Measurements from ENCODE around the gene BCAS1.

Gene BCAS1

GRCh38 chr20:53942973-53943372 lies 127.4 kb downstream of the BCAS1 start:
- TF ChIP-seq EZH2 (IDR thresholded peaks at IDR 0.05; ENCODE audit: borderline replicate concordance, low read depth, low read length, severe bottlenecking) (no peak), CTCF (IDR thresholded peaks at IDR 0.05; ENCODE audit: borderline replicate concordance, extremely low read depth, low read length, poor library complexity, severe bottlenecking) (no peak)
- ATAC-seq (ENCODE audit: insufficient read depth, low read depth) (no peak), DNase-seq (no peak)
- H2AFZ ChIP-seq (ENCODE audit: low read depth, low read length), result no peak overlapping the region
- no peaks in the 10 kb centered on the region for H3K9me3 ChIP-seq (ENCODE audit: insufficient read depth, low read length, severe bottlenecking)
- H3K27me3 ChIP-seq (ENCODE audit: insufficient read depth, low read length, poor library complexity), result no peaks in the 10 kb centered on the region
- H3K4me1 ChIP-seq (ENCODE audit: insufficient read depth, low read length), result no peaks in the 10 kb centered on the region
- no peaks in the 10 kb centered on the region for H3K36me3 ChIP-seq (ENCODE audit: insufficient read depth, low read length)
- no peak overlapping the region for H3K9ac ChIP-seq (ENCODE audit: low read depth, low read length)
- no peaks in the 10 kb centered on the region for H3K79me2 ChIP-seq (ENCODE audit: insufficient read depth, low read length)
- H3K27ac ChIP-seq (ENCODE audit: low read length), result no peak overlapping the region
- H3K4me2 ChIP-seq (ENCODE audit: insufficient read depth, low read length), result no peak overlapping the region
- H3K4me3 ChIP-seq (ENCODE audit: low read depth in 1 of 2, low read length in 2 of 2), result no peak overlapping the region
- H4K20me1 ChIP-seq (ENCODE audit: insufficient read depth, low read length), result no peaks in the 10 kb centered on the region

- Histone ChIP-seq H3K9me3 (ENCODE audit: insufficient read depth, low read length, severe bottlenecking) (no peaks in the 10 kb centered on the region), H3K9ac (ENCODE audit: low read depth, low read length) (no peak overlapping the region), H3K4me2 (ENCODE audit: insufficient read depth, low read length) (no peak overlapping the region), H3K27me3 (ENCODE audit: insufficient read depth, low read length, poor library complexity) (no peaks in the 10 kb centered on the region), H3K27ac (ENCODE audit: low read length) (no peak overlapping the region), H2AFZ (ENCODE audit: low read depth, low read length) (no peak overlapping the region), H3K4me1 (ENCODE audit: insufficient read depth, low read length) (no peaks in the 10 kb centered on the region), H3K36me3 (ENCODE audit: insufficient read depth, low read length) (no peaks in the 10 kb centered on the region), H3K79me2 (ENCODE audit: insufficient read depth, low read length) (no peaks in the 10 kb centered on the region), H3K4me3 (ENCODE audit: low read depth in 1 of 2, low read length in 2 of 2) (no peak overlapping the region), H4K20me1 (ENCODE audit: insufficient read depth, low read length) (no peaks in the 10 kb centered on the region)
- TF ChIP-seq EZH2 (IDR thresholded peaks at IDR 0.05; ENCODE audit: borderline replicate concordance, low read depth, low read length, severe bottlenecking) (no peak), CTCF (IDR thresholded peaks at IDR 0.05; ENCODE audit: borderline replicate concordance, extremely low read depth, low read length, poor library complexity, severe bottlenecking) (no peak)
- DNase-seq (no peak), ATAC-seq (ENCODE audit: insufficient read depth, low read depth) (no peak)
These were observed 128.0 kb downstream of the BCAS1 start for GRCh38 chr20:53942472-53942816.

- Histone ChIP-seq H3K4me1 (ENCODE audit: insufficient read depth, low read length) (no peaks in the 10 kb centered on the region), H3K9ac (ENCODE audit: low read depth, low read length) (no peak overlapping the region), H2AFZ (ENCODE audit: low read depth, low read length) (no peak overlapping the region), H3K79me2 (ENCODE audit: insufficient read depth, low read length) (no peaks in the 10 kb centered on the region), H3K9me3 (ENCODE audit: insufficient read depth, low read length, severe bottlenecking) (no peaks in the 10 kb centered on the region), H3K36me3 (ENCODE audit: insufficient read depth, low read length) (no peaks in the 10 kb centered on the region), H3K27me3 (ENCODE audit: insufficient read depth, low read length, poor library complexity) (no peaks in the 10 kb centered on the region), H4K20me1 (ENCODE audit: insufficient read depth, low read length) (no peaks in the 10 kb centered on the region), H3K4me2 (ENCODE audit: insufficient read depth, low read length) (no peak overlapping the region), H3K4me3 (ENCODE audit: low read depth in 1 of 2, low read length in 2 of 2) (no peak overlapping the region), H3K27ac (ENCODE audit: low read length) (no peak overlapping the region)
- TF ChIP-seq CTCF (IDR thresholded peaks at IDR 0.05; ENCODE audit: borderline replicate concordance, extremely low read depth, low read length, poor library complexity, severe bottlenecking) (no peak), EZH2 (IDR thresholded peaks at IDR 0.05; ENCODE audit: borderline replicate concordance, low read depth, low read length, severe bottlenecking) (no peak)
- no peak for ATAC-seq (ENCODE audit: insufficient read depth, low read depth)
- no peak for DNase-seq
These were observed 128.5 kb downstream of the BCAS1 start for GRCh38 chr20:53941680-53942471.

All from DND-41 (cell line).